Adrenal gland (tissue), 5 donors: ENCODE results near the gene AADAC.

Experiments
- POLR2A ChIP-seq, 2 donors: fragments of 450-650 bp; IDR thresholded peaks; one replicate each; pipeline ENCODE4 v1.6.1; 2017; ENCODE audit warnings: antibody characterized with exemption in 2 of 2, mild to moderate bottlenecking in 2 of 2, moderate library complexity in 1 of 2
- TF ChIP-seq, protein P1 (sequence below), 6 experiments: fragments of 450-650 bp in 4 of 6; fragments of 200-600 bp in 2 of 6; sonication (generic) in 1 of 6; IDR thresholded peaks; 1 replicate in 5 of 6; 2 replicates in 1 of 6; pipeline versions ENCODE4 v1.5.1 to v1.8.0; 2016 to 2021; ENCODE audit warnings: antibody characterized with exemption in 6 of 6, mild to moderate bottlenecking in 2 of 6, moderate library complexity in 1 of 6
- donor health status: DM: no; HTN: no; CAD: no.

GRCh38 chr3:151835751-151836525 lies 22.0 kb downstream of the AADAC start:
- TF ChIP-seq, protein P1, sequence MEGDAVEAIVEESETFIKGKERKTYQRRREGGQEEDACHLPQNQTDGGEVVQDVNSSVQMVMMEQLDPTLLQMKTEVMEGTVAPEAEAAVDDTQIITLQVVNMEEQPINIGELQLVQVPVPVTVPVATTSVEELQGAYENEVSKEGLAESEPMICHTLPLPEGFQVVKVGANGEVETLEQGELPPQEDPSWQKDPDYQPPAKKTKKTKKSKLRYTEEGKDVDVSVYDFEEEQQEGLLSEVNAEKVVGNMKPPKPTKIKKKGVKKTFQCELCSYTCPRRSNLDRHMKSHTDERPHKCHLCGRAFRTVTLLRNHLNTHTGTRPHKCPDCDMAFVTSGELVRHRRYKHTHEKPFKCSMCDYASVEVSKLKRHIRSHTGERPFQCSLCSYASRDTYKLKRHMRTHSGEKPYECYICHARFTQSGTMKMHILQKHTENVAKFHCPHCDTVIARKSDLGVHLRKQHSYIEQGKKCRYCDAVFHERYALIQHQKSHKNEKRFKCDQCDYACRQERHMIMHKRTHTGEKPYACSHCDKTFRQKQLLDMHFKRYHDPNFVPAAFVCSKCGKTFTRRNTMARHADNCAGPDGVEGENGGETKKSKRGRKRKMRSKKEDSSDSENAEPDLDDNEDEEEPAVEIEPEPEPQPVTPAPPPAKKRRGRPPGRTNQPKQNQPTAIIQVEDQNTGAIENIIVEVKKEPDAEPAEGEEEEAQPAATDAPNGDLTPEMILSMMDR (IDR thresholded peaks at IDR 0.05), result no peak
- TF ChIP-seq POLR2A (IDR thresholded peaks at IDR 0.05), result no peak
